ENCODE data around the gene MNT. TPM values are rescaled to one million over a fixed set of nuclear protein-coding genes. Genes with fewer than 3 reads are reported as not detected.

Gene MNT
- total RNA-seq, 6 donors from 2014 or later, result 14.9 to 68.1 (median 38.6) TPM

GRCh38 chr17:2346475-2346874 is 54.4 kb downstream of the MNT start:
- peak overlapping the region; percentile 4 to 77 (median 56) for H3K27ac ChIP-seq
- peak; percentile 10 to 77 for ATAC-seq (ENCODE audit: low FRiP score in 2 of 2)

GRCh38 chr17:2344528-2344927 is 56.3 kb downstream of the MNT start:
- no peaks in the 10 kb centered on the region for H3K27me3 ChIP-seq
- no peak overlapping the region for H3K27ac ChIP-seq
- no peak overlapping the region for H3K4me3 ChIP-seq
- DNase-seq, result no peak
- peaks cover 0 to 25% (median 0%) of the 10 kb centered on the region in 4 donors for H3K4me1 ChIP-seq
- no peak for ATAC-seq (ENCODE audit: low FRiP score in 2 of 2)
- 78 to 80% methylated on average over 10 of the region's 10 CpGs for WGBS, 2 donors
- no peaks in the 10 kb centered on the region for H3K9me3 ChIP-seq
- peaks cover 0 to 32% (median 4%) of the 10 kb centered on the region in 4 donors for H3K36me3 ChIP-seq
- no peak for TF ChIP-seq POLR2A (IDR thresholded peaks at IDR 0.05)
- no peak for TF ChIP-seq EP300 (IDR thresholded peaks at IDR 0.05)
- TF ChIP-seq, protein P1, sequence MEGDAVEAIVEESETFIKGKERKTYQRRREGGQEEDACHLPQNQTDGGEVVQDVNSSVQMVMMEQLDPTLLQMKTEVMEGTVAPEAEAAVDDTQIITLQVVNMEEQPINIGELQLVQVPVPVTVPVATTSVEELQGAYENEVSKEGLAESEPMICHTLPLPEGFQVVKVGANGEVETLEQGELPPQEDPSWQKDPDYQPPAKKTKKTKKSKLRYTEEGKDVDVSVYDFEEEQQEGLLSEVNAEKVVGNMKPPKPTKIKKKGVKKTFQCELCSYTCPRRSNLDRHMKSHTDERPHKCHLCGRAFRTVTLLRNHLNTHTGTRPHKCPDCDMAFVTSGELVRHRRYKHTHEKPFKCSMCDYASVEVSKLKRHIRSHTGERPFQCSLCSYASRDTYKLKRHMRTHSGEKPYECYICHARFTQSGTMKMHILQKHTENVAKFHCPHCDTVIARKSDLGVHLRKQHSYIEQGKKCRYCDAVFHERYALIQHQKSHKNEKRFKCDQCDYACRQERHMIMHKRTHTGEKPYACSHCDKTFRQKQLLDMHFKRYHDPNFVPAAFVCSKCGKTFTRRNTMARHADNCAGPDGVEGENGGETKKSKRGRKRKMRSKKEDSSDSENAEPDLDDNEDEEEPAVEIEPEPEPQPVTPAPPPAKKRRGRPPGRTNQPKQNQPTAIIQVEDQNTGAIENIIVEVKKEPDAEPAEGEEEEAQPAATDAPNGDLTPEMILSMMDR (IDR thresholded peaks at IDR 0.05), result no peak
- no peak for TF ChIP-seq POLR2AphosphoS5 (IDR thresholded peaks at IDR 0.05)

More at GRCh38 chr17:2346475-2346874, 54.4 kb downstream of the MNT start:
- TF ChIP-seq POLR2AphosphoS5 (IDR thresholded peaks at IDR 0.05), result no peak
- TF ChIP-seq, protein P1 (IDR thresholded peaks at IDR 0.05), result no peak
- Histone ChIP-seq H3K4me1 (peaks cover 0 to 25% (median 0%) of the 10 kb centered on the region in 4 donors), H3K36me3 (peaks cover 0 to 27% (median 4%) of the 10 kb centered on the region in 4 donors), H3K4me3 (no peak overlapping the region), H3K9me3 (no peaks in the 10 kb centered on the region), H3K27me3 (no peaks in the 10 kb centered on the region)
- WGBS, 2 donors, result 56 to 65% methylated on average over 7 to 8 of the region's 8 CpGs
- peak in 1 of 2 donors; percentile 73 for DNase-seq

- H3K4me3 ChIP-seq, result no peak overlapping the region
- no peak for ATAC-seq (ENCODE audit: low FRiP score in 2 of 2)
- peaks cover 0 to 25% (median 3%) of the 10 kb centered on the region in 4 donors for H3K4me1 ChIP-seq
- peaks cover 0 to 32% (median 4%) of the 10 kb centered on the region in 4 donors for H3K36me3 ChIP-seq
- no peak overlapping the region for H3K27ac ChIP-seq
- TF ChIP-seq POLR2A (IDR thresholded peaks at IDR 0.05) (no peak), EP300 (IDR thresholded peaks at IDR 0.05) (no peak), POLR2AphosphoS5 (IDR thresholded peaks at IDR 0.05) (no peak)
- TF ChIP-seq, protein P1 (IDR thresholded peaks at IDR 0.05), result no peak
- 62 to 73% methylated on average over 5 of the region's 5 CpGs for WGBS, 2 donors
- H3K27me3 ChIP-seq, result no peaks in the 10 kb centered on the region
- no peak for DNase-seq
- no peaks in the 10 kb centered on the region for H3K9me3 ChIP-seq
These were observed 57.4 kb downstream of the MNT start for GRCh38 chr17:2343421-2343820.

GRCh38 chr17:2338315-2338657 is 62.6 kb downstream of the MNT start:
- no peak for ATAC-seq (ENCODE audit: low FRiP score in 2 of 2)
- no peaks in the 10 kb centered on the region for H3K9me3 ChIP-seq
- DNase-seq, result no peak
- H3K36me3 ChIP-seq, result peaks cover 0 to 34% (median 15%) of the 10 kb centered on the region in 4 donors
- H3K4me3 ChIP-seq, result peak overlapping the region in 3 of 4 donors; percentile 97 to 100 (median 98)
- TF ChIP-seq EP300 (IDR thresholded peaks at IDR 0.05) (no peak), POLR2AphosphoS5 (IDR thresholded peaks at IDR 0.05) (no peak), POLR2A (IDR thresholded peaks at IDR 0.05) (no peak)
- TF ChIP-seq, protein P1 (IDR thresholded peaks at IDR 0.05), result no peak
- H3K27ac ChIP-seq, result peak overlapping the region in 3 of 4 donors; percentile 77 to 86 (median 86)
- WGBS, 2 donors, result 22 to 26% methylated on average over 4 to 5 of the region's 5 CpGs
- H3K4me1 ChIP-seq, result peaks cover 14 to 25% (median 16%) of the 10 kb centered on the region in 4 donors
- H3K27me3 ChIP-seq, result no peaks in the 10 kb centered on the region
